Small intestine (tissue), 7 donors: ENCODE results near the gene KLF6. TPM values are rescaled to one million over a fixed set of nuclear protein-coding genes. Genes with fewer than 3 reads are reported as not detected.
"Not testable (repeated sequence)": the region's sequence is repeated elsewhere in the genome, so short reads cannot be mapped to it uniquely, and the experiment has no call there.

Experiments used
- DNase-seq, 2 donors: peaks; one replicate each; pipeline versions ENCODE4 v3.0.0 to v3.0.0-alpha.2; 2013
- FAIRE-seq: peaks from 2 replicates; lab custom pipeline; 2012; peaks lifted over from hg19 to GRCh38; lab: Jason Lieb, UNC
- H3K27ac ChIP-seq, 3 donors: one replicate each; pipeline ENCODE4 v1.5.1; 2013; ENCODE audit warnings: low read length in 2 of 3, mild to moderate bottlenecking in 2 of 3, control low read depth in 1 of 3, inconsistent platforms in 1 of 3, low read depth in 1 of 3, moderate library complexity in 1 of 3
- H3K27me3 ChIP-seq, 3 donors: one replicate each; pipeline ENCODE4 v1.6.1; 2013; ENCODE audit warnings: low read length in 3 of 3, inconsistent platforms in 1 of 3; ENCODE audit not compliant: control insufficient read depth in 3 of 3, insufficient read depth in 3 of 3
- H3K36me3 ChIP-seq, 3 donors: one replicate each; pipeline ENCODE4 v1.6.1; 2013; ENCODE audit warnings: low read length in 3 of 3, inconsistent platforms in 1 of 3, low read depth in 1 of 3, mild to moderate bottlenecking in 1 of 3, moderate library complexity in 1 of 3; ENCODE audit not compliant: control insufficient read depth in 3 of 3, insufficient read depth in 2 of 3
- H3K4me1 ChIP-seq, 3 donors: one replicate each; pipeline ENCODE4 v1.6.1; 2013; ENCODE audit warnings: low read length in 2 of 3, inconsistent platforms in 1 of 3, low read depth in 1 of 3, mild to moderate bottlenecking in 1 of 3, moderate library complexity in 1 of 3; ENCODE audit not compliant: control insufficient read depth in 3 of 3, insufficient read depth in 2 of 3
- H3K4me3 ChIP-seq, 3 donors: one replicate each; pipeline ENCODE4 v1.5.1; 2013; ENCODE audit warnings: low read length in 3 of 3, control low read depth in 1 of 3, inconsistent platforms in 1 of 3, low read depth in 1 of 3, mild to moderate bottlenecking in 1 of 3, moderate library complexity in 1 of 3
- H3K9me3 ChIP-seq, 2 donors: one replicate each; pipeline ENCODE4 v1.6.1; 2013; ENCODE audit warnings: low read depth in 1 of 2, low read length in 1 of 2; ENCODE audit not compliant: control insufficient read depth in 2 of 2, insufficient read depth in 1 of 2
- WGBS, 3 donors: extraction: QIAGEN DNeasy Blood & Tissue Kit; methylation state at CpG; one replicate each; pipeline ENCODE4 v1.1.7; 2013; 5-methylcytosine and 5-hydroxymethylcytosine counted together
- polyA plus RNA-seq, 4 donors: library from polyadenylated mRNA; stranded (reverse) in 3 of 4; unstranded in 1 of 4; fragments of 200-250 nt in 3 of 4; fragments of 120-200 nt in 1 of 4; gene quantifications; one replicate each; pipeline versions ENCODE4 v1.2.1 to v1.2.3, GENCODE V29; 2013
- donor health status: healthy with polysubstance abuse.
- donor health status: control.
- donor health status: control.
- donor health status: Bipolar disorder and iron deficiency.
- donor health status: healthy.

The KLF6 gene
- polyA plus RNA-seq, 4 donors: 47.3 to 97.7 (median 72.1) TPM

GRCh38 chr10:3740157-3740871 is 44.7 kb downstream of the KLF6 start:
- peaks cover 0 to 4% (median 3%) of the 10 kb centered on the region in 3 donors for H3K4me1 ChIP-seq
- H3K36me3 ChIP-seq: no peaks in the 10 kb centered on the region
- 50 to 59% (median 52%) methylated on average over 5 of the region's 5 CpGs for WGBS, 3 donors
- H3K4me3 ChIP-seq: no peak overlapping the region
- FAIRE-seq: no peak
- peaks cover 0 to 8% of the 10 kb centered on the region in 2 donors for H3K9me3 ChIP-seq
- H3K27me3 ChIP-seq: no peaks in the 10 kb centered on the region
- DNase-seq: peak in 1 of 2 donors; percentile 31
- H3K27ac ChIP-seq: no peak overlapping the region

GRCh38 chr10:3738855-3739350 is 46.1 kb downstream of the KLF6 start:
- no peak for FAIRE-seq
- peaks cover 0 to 8% of the 10 kb centered on the region in 2 donors for H3K9me3 ChIP-seq
- 80 to 92% (median 89%) methylated on average over 1 of the region's 1 CpG for whole genome bisulfite sequencing, 3 donors
- no peak overlapping the region for H3K27ac ChIP-seq
- H3K4me3 ChIP-seq: no peak overlapping the region
- no peak for DNase-seq
- no peaks in the 10 kb centered on the region for H3K36me3 ChIP-seq
- peaks cover 0 to 4% (median 3%) of the 10 kb centered on the region in 3 donors for H3K4me1 ChIP-seq
- no peaks in the 10 kb centered on the region for H3K27me3 ChIP-seq

- WGBS, 3 donors: 41 to 61% (median 52%) methylated on average over 4 of the region's 4 CpGs
- H3K9me3 ChIP-seq: peaks cover 0 to 8% of the 10 kb centered on the region in 2 donors
- no peak overlapping the region for H3K4me3 ChIP-seq
- H3K36me3 ChIP-seq: no peaks in the 10 kb centered on the region
- no peak overlapping the region for H3K27ac ChIP-seq
- H3K27me3 ChIP-seq: no peaks in the 10 kb centered on the region
- no peak for DNase-seq
- no peak for FAIRE-seq
- H3K4me1 ChIP-seq: peaks cover 0 to 4% (median 3%) of the 10 kb centered on the region in 3 donors
Measured at GRCh38 chr10:3737864-3738263, 47.1 kb downstream of the KLF6 start.

GRCh38 chr10:3735175-3735574 is 49.8 kb downstream of the KLF6 start:
- Histone ChIP-seq H3K27ac (no peak overlapping the region), H3K4me3 (no peak overlapping the region), H3K4me1 (peaks cover 0 to 4% (median under 1%) of the 10 kb centered on the region in 3 donors), H3K9me3 (peaks cover 0 to 3% of the 10 kb centered on the region in 2 donors), H3K36me3 (no peaks in the 10 kb centered on the region), H3K27me3 (no peaks in the 10 kb centered on the region)
- DNase-seq: no peak
- FAIRE-seq: no peak
- 45 to 89% (median 69%) methylated on average over 10 of the region's 10 CpGs for WGBS, 3 donors

GRCh38 chr10:3734111-3734510 is 50.9 kb downstream of the KLF6 start:
- H3K36me3 ChIP-seq: no peaks in the 10 kb centered on the region
- peaks cover 0 to 3% of the 10 kb centered on the region in 2 donors for H3K9me3 ChIP-seq
- no peaks in the 10 kb centered on the region for H3K27me3 ChIP-seq
- no peak overlapping the region for H3K4me3 ChIP-seq
- 61 to 98% (median 83%) methylated on average over 3 of the region's 3 CpGs for WGBS, 3 donors
- H3K4me1 ChIP-seq: peaks cover 0 to 4% (median 0%) of the 10 kb centered on the region in 3 donors
- FAIRE-seq (no peak), DNase-seq (no peak)
- H3K27ac ChIP-seq: no peak overlapping the region

GRCh38 chr10:3732183-3732582 is 52.8 kb downstream of the KLF6 start:
- not testable (repeated sequence) for H3K9me3 ChIP-seq, H3K4me3 ChIP-seq, H3K4me1 ChIP-seq, H3K36me3 ChIP-seq, FAIRE-seq, DNase-seq, H3K27me3 ChIP-seq, H3K27ac ChIP-seq
- 81 to 91% (median 84%) methylated on average over 3 of the region's 3 CpGs for WGBS, 3 donors

GRCh38 chr10:3729397-3729976 is 55.5 kb downstream of the KLF6 start:
- Histone ChIP-seq H3K4me1 (no peaks in the 10 kb centered on the region), H3K27ac (no peak overlapping the region), H3K4me3 (no peak overlapping the region), H3K36me3 (no peaks in the 10 kb centered on the region), H3K9me3 (peaks cover 0 to 3% of the 10 kb centered on the region in 2 donors), H3K27me3 (no peaks in the 10 kb centered on the region)
- WGBS, 3 donors: 88 to 95% (median 91%) methylated on average over 12 of the region's 12 CpGs
- FAIRE-seq: no peak
- no peak for DNase-seq

- Histone ChIP-seq H3K4me3 (no peak overlapping the region), H3K27me3 (no peaks in the 10 kb centered on the region), H3K27ac (no peak overlapping the region), H3K9me3 (peaks cover 0 to 3% of the 10 kb centered on the region in 2 donors), H3K36me3 (no peaks in the 10 kb centered on the region), H3K4me1 (no peaks in the 10 kb centered on the region)
- peak in 1 of 2 donors; percentile 12 for DNase-seq
- FAIRE-seq: no peak
- 28 to 67% (median 32%) methylated on average over 3 of the region's 3 CpGs for WGBS, 3 donors
Measured at GRCh38 chr10:3728563-3728962, 56.4 kb downstream of the KLF6 start.
